DOHH2 (cell line): ENCODE results near the gene ELAVL2.

ENCODE experiments used
- H3F3A ChIP-seq: fragments of 200-600 bp; sonication (generic), shearing (Covaris generic); 2 replicates; pipeline ENCODE4 v1.6.0; 2016; ENCODE audit warnings: antibody characterized with exemption, mild to moderate bottlenecking; ENCODE audit not compliant: control insufficient read depth, insufficient read depth
- H3K27ac ChIP-seq: fragments of 200-600 bp; sonication (generic); 2 replicates; pipeline ENCODE4 v1.5.1; 2014; ENCODE audit warnings: low read depth, mild to moderate bottlenecking, low read length, moderate library complexity
- H3K27me3 ChIP-seq: fragments of 200-600 bp; sonication (generic); 2 replicates; pipeline ENCODE4 v1.6.1; 2014; ENCODE audit warnings: mild to moderate bottlenecking, low read length, mixed read lengths; ENCODE audit not compliant: control insufficient read depth
- H3K36me3 ChIP-seq: fragments of 200-600 bp; sonication (generic); 2 replicates; pipeline ENCODE4 v1.6.1; 2014; ENCODE audit warnings: mild to moderate bottlenecking, low read length, moderate library complexity, mixed read lengths; ENCODE audit not compliant: control insufficient read depth
- H3K4me1 ChIP-seq: fragments of 200-600 bp; sonication (generic); 2 replicates; pipeline ENCODE4 v1.6.1; 2014; ENCODE audit warnings: mild to moderate bottlenecking, low read length, mixed read lengths; ENCODE audit not compliant: control insufficient read depth
- H3K4me2 ChIP-seq: fragments of 200-600 bp; sonication (generic); 2 replicates; pipeline ENCODE4 v1.6.0; 2014; ENCODE audit warnings: mild to moderate bottlenecking, low read length, moderate library complexity
- H3K4me3 ChIP-seq: fragments of 200-600 bp; sonication (generic); 2 replicates; pipeline ENCODE4 v1.5.1; 2014; ENCODE audit warnings: mild to moderate bottlenecking, low read length, mixed read lengths
- H3K79me2 ChIP-seq: fragments of 200-600 bp; sonication (generic); 2 replicates; pipeline ENCODE4 v1.6.1; 2014; ENCODE audit warnings: mild to moderate bottlenecking, low read length, mixed read lengths; ENCODE audit not compliant: control insufficient read depth
- H3K9me2 ChIP-seq: fragments of 200-600 bp; sonication (generic); replicated peaks from 2 replicates; pipeline ENCODE4 v1.6.1; 2014; ENCODE audit warnings: mild to moderate bottlenecking, low read length, mixed read lengths; ENCODE audit not compliant: control insufficient read depth
- H3K9me3 ChIP-seq: fragments of 200-600 bp; sonication (generic); 2 replicates; pipeline ENCODE4 v1.6.1; 2014; ENCODE audit warnings: antibody characterized with exemption, low read length, mixed read lengths; ENCODE audit not compliant: control insufficient read depth, insufficient read depth
- H4K20me1 ChIP-seq: fragments of 200-600 bp; sonication (generic); 2 replicates; pipeline ENCODE4 v1.6.0; 2014; ENCODE audit warnings: low read depth, mild to moderate bottlenecking, antibody characterized with exemption, low read length, moderate library complexity; ENCODE audit not compliant: control insufficient read depth, insufficient read depth
- CTCF ChIP-seq: fragments of 200-600 bp; sonication (generic); IDR thresholded peaks from one replicate; pipeline ENCODE4 v1.5.1; 2014; ENCODE audit warnings: antibody characterized with exemption, mild to moderate bottlenecking, low read depth, low read length; ENCODE audit not compliant: poor library complexity, severe bottlenecking
- EZH2phosphoT487 ChIP-seq: fragments of 200-600 bp; sonication (generic); IDR thresholded peaks from 2 replicates; pipeline ENCODE4 v1.6.1; 2017; ENCODE audit warnings: borderline replicate concordance, mild to moderate bottlenecking, antibody characterized with exemption, low read length, moderate library complexity, mixed read lengths

The ELAVL2 gene

GRCh38 chr9:23648651-23649050 is 177.4 kb downstream of the ELAVL2 start:
- no peaks in the 10 kb centered on the region for H3K36me3 ChIP-seq
- H3K4me1 ChIP-seq: no peaks in the 10 kb centered on the region
- no peak overlapping the region for H3K4me2 ChIP-seq
- no peaks in the 10 kb centered on the region for H3K79me2 ChIP-seq
- no peaks in the 10 kb centered on the region for H4K20me1 ChIP-seq
- no peak for TF ChIP-seq EZH2phosphoT487
- TF ChIP-seq CTCF: no peak
- H3K27ac ChIP-seq: no peak overlapping the region
- peaks cover 4% of the 10 kb centered on the region; the same call in 1 of the 2 replicates for H3K9me3 ChIP-seq
- H3K27me3 ChIP-seq: no peaks in the 10 kb centered on the region
- no peaks in the 10 kb centered on the region for H3F3A ChIP-seq
- no peak overlapping the region for H3K4me3 ChIP-seq
- H3K9me2 ChIP-seq: no peaks in the 10 kb centered on the region

- TF ChIP-seq CTCF: no peak
- no peak for TF ChIP-seq EZH2phosphoT487
- no peaks in the 10 kb centered on the region for H3K79me2 ChIP-seq
- H3K4me1 ChIP-seq: no peaks in the 10 kb centered on the region
- H3K4me2 ChIP-seq: no peak overlapping the region
- no peaks in the 10 kb centered on the region for H3K27me3 ChIP-seq
- no peaks in the 10 kb centered on the region for H4K20me1 ChIP-seq
- no peaks in the 10 kb centered on the region for H3K36me3 ChIP-seq
- H3K27ac ChIP-seq: no peak overlapping the region
- H3K9me2 ChIP-seq: no peaks in the 10 kb centered on the region
- H3K9me3 ChIP-seq: peaks cover 4% of the 10 kb centered on the region; the same call in 1 of the 2 replicates
- no peaks in the 10 kb centered on the region for H3F3A ChIP-seq
- H3K4me3 ChIP-seq: no peak overlapping the region
These were observed 181.1 kb downstream of the ELAVL2 start for GRCh38 chr9:23644896-23645295.

GRCh38 chr9:23644326-23644725 is 181.7 kb downstream of the ELAVL2 start:
- peaks cover 4% of the 10 kb centered on the region; the same call in 1 of the 2 replicates for H3K9me3 ChIP-seq
- no peak overlapping the region for H3K27ac ChIP-seq
- H3K79me2 ChIP-seq: no peaks in the 10 kb centered on the region
- H3K4me3 ChIP-seq: no peak overlapping the region
- H4K20me1 ChIP-seq: no peaks in the 10 kb centered on the region
- no peaks in the 10 kb centered on the region for H3F3A ChIP-seq
- no peaks in the 10 kb centered on the region for H3K4me1 ChIP-seq
- no peak for TF ChIP-seq EZH2phosphoT487
- no peak for TF ChIP-seq CTCF
- no peak overlapping the region for H3K4me2 ChIP-seq
- H3K27me3 ChIP-seq: no peaks in the 10 kb centered on the region
- H3K9me2 ChIP-seq: no peaks in the 10 kb centered on the region
- H3K36me3 ChIP-seq: no peaks in the 10 kb centered on the region
